GM18873 (cell line): ENCODE measurements around the gene POLRMT.
A peak's percentile ranks its signal among the peaks of the same experiment; 100 is the strongest.

ENCODE experiments used
- ATAC-seq: cut with Tn5 transposase; IDR thresholded peaks from one replicate; pipeline ENCODE4 v1.9.1; 2021; ENCODE audit warnings: mild to moderate bottlenecking, moderate library complexity, moderate number of reproducible peaks; ENCODE audit not compliant: unreplicated experiment, low FRiP score

The POLRMT gene

GRCh38 chr19:663682-664117, 30.4 kb upstream of the POLRMT start:
- no peak for ATAC-seq

DNA sequence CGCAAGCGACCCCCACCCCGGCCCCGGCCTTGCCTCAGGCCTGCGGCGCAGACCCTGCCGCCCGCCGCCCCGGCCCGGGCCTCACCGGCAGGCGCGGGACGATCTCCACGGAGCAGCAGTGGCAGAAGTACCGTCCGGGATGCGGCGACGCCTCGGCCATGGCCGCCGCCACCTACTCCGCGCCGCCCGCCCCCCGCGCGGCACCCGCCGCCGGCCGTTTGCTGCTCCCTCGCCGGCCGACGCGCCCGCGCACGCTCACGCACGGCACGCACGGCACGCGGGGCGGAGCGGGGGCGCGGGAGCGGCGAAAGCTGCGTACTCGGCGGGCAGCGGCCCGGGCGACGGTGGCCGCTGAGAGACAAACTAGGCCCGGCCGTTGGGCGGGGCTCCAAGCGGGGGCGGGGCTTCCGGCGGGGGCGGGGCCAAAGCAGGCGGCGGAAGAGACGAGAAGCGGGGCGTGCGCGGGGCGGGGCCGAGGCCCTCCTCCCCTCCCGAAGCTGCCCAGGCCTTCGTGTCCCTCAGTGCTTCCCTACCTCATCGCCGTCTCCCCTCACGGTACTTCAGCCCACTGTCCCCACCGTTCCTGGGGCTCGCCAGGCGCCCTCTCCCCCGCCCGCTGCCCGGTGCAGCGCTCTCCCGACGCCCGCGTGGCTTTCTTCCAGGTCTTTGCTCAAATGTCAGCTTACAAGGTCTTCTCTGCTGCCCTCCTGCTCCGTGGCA, 29.8 kb upstream of the POLRMT start, which contains the start of gene RNF126:
Gene RNF126 (minus strand): TSS at position 253 of the 720 bp plus-strand sequence. CDS start 93 bp downstream, at position 160.
- peak; percentile 40 for ATAC-seq

- peak; percentile 9 for ATAC-seq
These were observed 29.0 kb upstream of the POLRMT start for GRCh38 chr19:662207-662961.

DNA sequence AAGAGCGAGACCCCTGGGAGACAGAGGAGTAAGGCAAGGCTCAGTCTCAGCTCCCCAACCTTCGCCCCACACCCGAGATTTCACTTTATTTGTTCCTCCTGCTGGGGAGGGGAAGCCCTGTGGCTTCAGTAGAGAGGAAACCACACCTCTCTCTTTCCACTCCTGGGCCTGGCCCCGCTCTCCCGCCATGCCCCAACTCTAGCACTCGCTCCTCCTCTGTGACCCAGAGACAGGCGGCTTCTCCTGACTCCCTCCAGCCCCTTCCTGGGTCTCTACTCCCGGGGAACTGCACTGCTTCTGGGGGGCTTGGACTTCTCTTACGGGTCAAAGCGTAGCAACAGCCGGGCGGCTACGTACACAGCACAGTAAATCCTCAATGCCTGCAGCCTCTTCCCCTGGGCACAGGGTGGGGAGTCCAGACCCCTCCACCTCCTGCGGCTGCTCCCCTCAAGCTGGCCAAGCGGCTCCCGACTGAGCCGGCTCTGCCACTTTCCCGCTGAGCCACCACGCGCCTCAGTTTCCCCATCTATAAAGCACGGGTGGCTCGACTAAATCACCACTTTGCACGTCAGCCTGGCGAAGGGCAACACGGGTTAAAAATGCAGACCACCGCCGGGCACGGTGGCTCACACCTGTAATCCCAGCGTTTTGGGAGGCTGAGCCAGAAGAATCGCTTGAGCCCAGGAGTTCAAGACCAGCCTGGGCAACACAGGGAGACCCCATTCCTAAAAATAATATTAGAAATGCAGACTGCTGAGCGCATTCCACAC, 28.3 kb upstream of the POLRMT start:
- ATAC-seq = no peak

GRCh38 chr19:660793-661426, 27.6 kb upstream of the POLRMT start:
- ATAC-seq = no peak

DNA sequence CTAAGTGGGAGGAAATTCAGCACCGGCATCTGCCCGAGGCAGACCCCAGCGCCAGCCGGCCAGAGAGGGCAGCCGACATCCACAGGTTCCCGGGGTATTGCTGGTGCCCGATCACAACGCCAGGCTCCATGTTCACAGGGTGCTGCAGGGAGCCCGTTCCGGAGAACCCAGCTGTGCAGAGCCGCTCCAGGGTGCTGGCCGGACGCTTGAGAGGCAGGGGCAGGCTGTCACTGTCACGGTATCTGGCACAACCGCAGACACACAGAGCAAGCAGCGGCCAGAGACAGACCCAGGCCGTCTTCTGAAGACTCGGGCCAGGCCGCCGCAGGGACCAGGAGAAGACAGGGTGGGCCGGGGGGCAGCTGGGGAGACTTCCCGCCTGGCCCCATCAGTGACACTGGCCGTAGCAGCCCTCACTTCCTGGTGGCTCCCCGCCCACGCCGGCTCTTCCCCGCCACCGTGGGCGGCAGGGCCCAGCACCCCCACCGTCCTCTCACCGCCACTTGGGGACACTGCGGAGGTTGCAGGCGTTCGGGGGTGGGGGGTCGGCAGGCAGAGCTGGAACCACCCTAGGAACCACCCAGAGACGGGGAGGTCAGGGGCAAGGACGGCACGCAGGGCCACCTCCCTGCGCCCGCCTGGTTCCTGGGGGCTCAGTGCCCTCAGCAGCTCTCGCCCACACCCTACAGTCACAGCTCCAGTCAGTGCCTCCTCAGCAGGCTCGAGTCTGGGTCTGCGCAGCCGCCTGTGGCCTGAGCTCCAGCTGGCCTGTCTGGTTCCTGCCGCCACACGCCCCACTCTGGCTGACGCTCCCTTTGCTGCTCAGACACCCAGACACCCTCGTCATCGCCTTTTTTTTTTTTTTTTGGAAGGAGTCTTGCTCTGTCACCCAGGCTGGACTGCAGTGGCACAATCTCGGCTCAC, 25.8 kb upstream of the POLRMT start:
- no peak for ATAC-seq

DNA sequence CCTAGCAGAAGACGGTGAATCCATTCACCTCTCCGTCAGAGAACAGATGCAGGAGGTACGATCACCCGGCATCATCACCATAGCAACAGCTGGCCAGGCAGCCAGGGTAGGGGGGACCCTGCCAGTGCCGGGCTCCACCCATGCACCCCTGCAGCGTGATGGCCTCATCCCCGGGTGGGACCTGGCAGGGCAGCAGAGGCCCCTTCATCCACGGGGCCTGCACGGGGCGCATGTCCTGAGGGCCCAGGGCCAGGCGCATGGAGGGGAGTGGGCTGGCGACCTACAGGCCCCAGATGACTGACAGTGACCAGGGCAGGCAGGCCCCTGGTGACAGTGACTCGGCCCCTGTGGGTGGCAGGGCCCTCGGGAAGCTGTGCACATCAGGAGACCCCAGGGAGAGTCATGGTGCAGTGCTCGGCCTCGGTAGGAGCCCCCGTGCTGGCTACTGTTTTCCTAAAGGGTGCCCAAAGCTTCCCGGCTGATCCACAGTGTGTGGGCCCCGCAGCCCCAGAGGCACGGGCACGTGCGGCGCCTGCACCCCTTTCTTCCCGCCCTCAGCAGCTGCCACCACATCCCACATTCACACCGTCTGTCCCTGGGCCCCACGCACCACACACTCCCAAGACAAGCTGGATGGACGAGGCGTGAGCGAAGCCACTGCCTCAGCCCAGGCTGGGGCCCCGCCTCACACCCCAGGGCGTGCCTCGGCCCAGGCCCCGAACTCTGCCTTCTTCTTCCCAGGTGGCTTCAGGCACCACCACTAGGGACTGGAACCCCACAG, 24.9 kb upstream of the POLRMT start:
- no peak for ATAC-seq

- no peak for ATAC-seq
These were observed 24.3 kb upstream of the POLRMT start for GRCh38 chr19:657611-658010.

DNA sequence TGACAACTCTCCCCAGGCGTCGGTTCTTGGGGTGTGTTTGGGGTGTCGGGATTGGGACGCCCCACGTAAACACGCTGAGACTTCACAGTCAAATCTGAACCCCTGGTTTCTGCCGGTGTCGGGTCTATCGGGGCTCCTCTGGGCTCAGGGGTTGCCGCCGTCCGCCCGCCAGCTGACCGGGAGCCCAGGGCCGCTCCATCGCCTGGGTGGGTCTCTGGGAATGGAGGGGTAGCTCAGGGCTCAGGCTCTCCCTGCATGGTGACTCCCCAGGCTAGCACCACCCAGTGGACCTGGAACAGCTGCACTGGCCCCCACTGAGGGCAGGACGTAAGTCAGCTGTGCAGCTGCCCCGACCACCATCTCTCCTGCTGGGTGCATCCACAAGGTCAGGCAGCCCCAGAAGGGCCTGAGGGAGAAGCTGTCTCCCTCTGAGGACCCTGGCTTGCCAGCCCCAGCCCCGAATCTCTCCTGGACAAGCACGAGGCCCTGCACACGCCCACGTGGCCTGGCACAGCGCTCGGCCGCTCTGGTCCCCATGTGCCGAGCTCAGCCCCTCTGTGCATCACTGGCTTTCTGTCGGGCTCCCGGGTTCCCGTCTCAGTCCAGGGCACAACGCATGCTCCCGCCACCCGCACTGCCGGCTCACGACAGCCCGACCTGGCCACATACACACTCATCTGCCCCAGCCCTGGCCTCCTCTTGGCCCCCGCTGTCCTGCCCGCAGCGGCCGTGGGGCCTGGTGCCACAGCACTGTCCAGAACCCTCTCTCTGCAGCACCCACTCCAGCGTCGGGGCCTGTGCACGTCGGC, 23.6 kb upstream of the POLRMT start:
- ATAC-seq = no peak

DNA sequence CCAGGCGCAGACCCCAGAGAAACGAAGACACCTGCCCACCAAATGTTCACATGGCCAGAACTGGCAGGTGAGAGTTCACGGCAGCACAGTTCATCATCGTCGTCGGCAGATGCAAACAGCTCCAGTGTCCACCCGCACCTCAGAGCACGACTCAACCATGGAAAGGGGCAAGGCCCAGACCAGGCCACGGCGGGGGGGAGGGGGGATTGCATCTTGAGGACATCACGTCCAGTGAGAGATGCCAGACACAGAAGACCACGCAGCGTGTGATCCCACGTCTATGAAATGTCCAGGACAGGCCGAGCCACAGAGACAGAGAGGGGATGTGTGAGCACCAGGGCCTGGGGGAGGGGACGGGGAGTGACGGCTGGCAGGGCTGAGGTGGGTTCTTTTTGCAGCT, 22.4 kb upstream of the POLRMT start:
- no peak for ATAC-seq

DNA sequence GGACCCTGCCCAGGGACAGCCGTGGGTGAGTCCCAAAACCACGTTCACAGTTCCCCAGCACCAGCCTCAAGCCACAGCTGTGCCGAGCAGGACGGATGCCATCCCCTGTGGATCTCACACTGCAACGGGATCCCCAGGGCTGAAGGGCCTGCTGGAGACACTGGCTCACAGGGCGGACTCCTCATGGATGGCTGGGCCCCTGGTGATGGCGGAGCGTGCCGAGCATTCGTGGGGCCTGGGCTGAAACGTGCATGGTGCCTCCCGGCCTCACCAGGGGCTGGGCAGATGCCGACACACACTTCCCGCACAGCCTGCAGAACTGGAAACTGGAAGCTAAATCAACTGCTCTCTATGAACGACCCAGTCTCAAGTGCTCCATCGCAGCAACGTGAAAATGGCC, 20.1 kb upstream of the POLRMT start:
- no peak for ATAC-seq

DNA sequence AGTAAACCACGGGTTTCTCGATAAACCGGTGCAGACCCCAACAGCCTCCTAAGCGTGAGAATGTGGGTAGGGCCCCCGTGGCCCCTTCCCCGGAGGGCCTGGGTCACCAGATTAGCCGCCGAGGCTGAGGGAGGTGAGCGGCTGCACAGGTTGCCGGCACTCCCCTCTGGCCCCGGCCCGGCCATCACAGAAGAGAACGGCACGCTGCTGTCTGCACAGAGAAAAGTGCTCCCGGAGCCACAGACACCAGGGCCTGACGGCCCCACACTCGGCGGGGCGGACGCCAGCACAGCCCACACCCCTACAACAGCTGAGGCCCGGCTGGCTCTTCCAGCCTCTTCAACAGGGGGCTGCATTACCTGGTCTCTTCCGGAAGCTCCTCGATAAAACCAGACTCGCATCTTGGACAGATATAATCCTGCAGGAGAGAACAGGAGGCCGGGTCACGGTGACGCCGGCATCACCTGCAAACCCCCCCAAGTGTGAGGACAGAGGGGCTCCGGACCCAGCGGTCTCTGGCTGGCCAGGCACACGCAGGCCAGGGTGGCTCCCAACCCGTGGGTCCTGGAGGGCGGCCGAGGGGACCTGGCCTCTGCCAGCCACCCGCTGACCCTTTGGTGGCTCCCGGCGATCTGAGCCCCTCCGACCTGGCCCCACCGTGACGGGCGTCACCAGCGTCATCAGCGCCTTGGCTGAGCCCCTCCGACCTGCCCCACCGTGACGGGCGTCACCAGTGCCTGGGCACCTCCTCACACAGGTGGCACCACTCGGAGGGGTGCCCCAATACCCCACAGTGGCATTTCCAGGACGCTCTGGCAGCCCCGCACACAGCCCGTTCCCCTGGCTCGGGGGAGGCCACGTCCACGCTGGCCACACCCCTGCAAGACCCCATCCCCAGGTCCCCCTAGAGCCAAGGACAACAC, 19.4 kb upstream of the POLRMT start:
- no peak for ATAC-seq

- no peak for ATAC-seq
These were observed 18.7 kb upstream of the POLRMT start for GRCh38 chr19:651991-652390.

- ATAC-seq = no peak
These were observed 17.9 kb upstream of the POLRMT start for GRCh38 chr19:651114-651818.

GRCh38 chr19:650121-650520, 16.8 kb upstream of the POLRMT start:
- ATAC-seq = no peak
